Heart right ventricle (tissue), 16 donors: ENCODE measurements around the gene SNAP25. TPM values are rescaled to one million over a fixed set of nuclear protein-coding genes. Genes with fewer than 3 reads are reported as not detected.

Source experiments
- ATAC-seq, 8 donors: fragments of 200-7000 bp; cut with Tn5 transposase; one replicate each; pipeline ENCODE4 v1.9.1; 2020; ENCODE audit warnings: mild to moderate bottlenecking in 8 of 8, moderate library complexity in 8 of 8, moderate number of reproducible peaks in 1 of 8
- DNase-seq, 2 donors: peaks; one replicate each; pipeline ENCODE4 v3.0.0-alpha.2; 2020
- H3K27ac ChIP-seq, 10 donors: fragments of 200-600 bp; sonication (generic) in 2 of 10; one replicate each; pipeline versions ENCODE4 v1.5.0 to v1.8.0; 2020 to 2022; ENCODE audit warnings: mild to moderate bottlenecking in 3 of 10
- H3K27me3 ChIP-seq, 7 donors: fragments of 200-600 bp; one replicate each; pipeline ENCODE4 v1.8.0; 2021 to 2022; ENCODE audit warnings: mild to moderate bottlenecking in 2 of 7
- H3K36me3 ChIP-seq, 9 donors: fragments of 200-600 bp; sonication (generic) in 1 of 9; one replicate each; pipeline versions ENCODE4 v1.5.0 to v1.8.0; 2020 to 2022; ENCODE audit warnings: mild to moderate bottlenecking in 2 of 9
- H3K4me1 ChIP-seq, 9 donors: fragments of 200-600 bp; sonication (generic) in 1 of 9; one replicate each; pipeline versions ENCODE4 v1.5.0 to v1.8.0; 2020 to 2022; ENCODE audit warnings: mild to moderate bottlenecking in 4 of 9
- H3K4me3 ChIP-seq, 10 donors: fragments of 200-600 bp; sonication (generic) in 2 of 10; one replicate each; pipeline versions ENCODE4 v1.5.0 to v1.8.0; 2020 to 2022; ENCODE audit warnings: mild to moderate bottlenecking in 7 of 10, moderate library complexity in 2 of 10
- H3K9me3 ChIP-seq, 11 donors: fragments of 200-600 bp in 10 of 11; sonication (generic) in 2 of 11; one replicate each; pipeline versions ENCODE4 v1.5.0 to v1.8.0; 2013 to 2022; ENCODE audit warnings: mild to moderate bottlenecking in 2 of 11, control low read depth in 1 of 11, moderate library complexity in 1 of 11
- CTCF ChIP-seq, 9 donors: fragments of 200-600 bp; sonication (generic) in 2 of 9; IDR thresholded peaks; one replicate each; pipeline versions ENCODE4 v1.5.0 to v1.8.0; 2021 to 2022; ENCODE audit warnings: antibody characterized with exemption in 9 of 9, mild to moderate bottlenecking in 5 of 9, moderate library complexity in 1 of 9
- WGBS, 2 donors: extraction: QIAGEN DNeasy Blood & Tissue Kit; methylation state at CpG; one replicate each; pipeline ENCODE4 v1.1.7; 2013; ENCODE audit warnings: inconsistent platforms in 1 of 2; 5-methylcytosine and 5-hydroxymethylcytosine counted together
- intact Hi-C, 10 donors: fragments of 100-400 bp; cut with DNase I; formaldehyde crosslinking; loops; one replicate each; pipeline versions ENCODE4 v1.11.1 to v1.14.2; 2022
- polyA plus RNA-seq, 2 donors: library from polyadenylated mRNA; stranded (reverse); fragments of 200-250 nt; gene quantifications; one replicate each; pipeline ENCODE4 v1.2.3, GENCODE V29; 2013
- total RNA-seq, 10 donors: library from RNA; stranded (reverse); fragmentation: NEBNext Ultra II Directional in 3 of 10; extraction: Animal tissue kit (Norgen Biotek cat#: 25700) in 3 of 10; gene quantifications; one replicate each; pipeline versions ENCODE4 v1.2.1 to v1.2.4, GENCODE V29; 2021 to 2023
- donor health status: Arrhythmogenic right ventricular cardiomyopathy.
- donor health status: ischemic (EF 13 %, LVEDD 7.1; RV severe dilation, severe dysfunction).
- donor health status: healthy with polysubstance abuse.
- donor health status: DM: no; HTN: yes; CAD: no.
- donor health status: DM: no; HTN: no; CAD: no.
- donor health status: ischemic (EF 25% LVEDD 6.9; RV normal size, moderate dysfunction).
- donor health status: ischemic (EF 25% LVEDD 5.7; RV mildly dilated, moderate dysfunction).
- donor health status: healthy.
- donor health status: DM: yes; HTN: yes; CAD: no.
- donor health status: Ischemic cardiomyopathy.
- donor health status: ischemic (EF 35%, LVEDD 5.7; RV mildly dilated, moderate dysfunction).
- donor health status: nonischemic (EF 11% LVEDD 7.7; RV severe dilation, severe dysfunction).
- donor health status: DM: yes; HTN: yes; CAD: no.
- donor health status: PGD.
- donor health status: ischemic (EF 29% LVEDD 5.4; RV normal size, mild dysfunction).
- donor health status: nonischemic (EF 23%, LVEDD 6.1; RV moderate dilation, normal function).

Gene SNAP25
- total and polyA plus RNA-seq, 12 donors = 0.09 to 0.87 (median 0.22) TPM; not detected in 5

- peaks cover 0 to 15% (median 7%) of the 10 kb centered on the region in 9 donors for H3K4me1 ChIP-seq
- intact Hi-C loops = no loop called here
- H3K27me3 ChIP-seq = peaks cover 0 to 32% (median 24%) of the 10 kb centered on the region in 7 donors
- no peaks in the 10 kb centered on the region for H3K9me3 ChIP-seq
- WGBS, 2 donors = 85 to 88% methylated on average over 16 of the region's 16 CpGs
- H3K4me3 ChIP-seq = no peak overlapping the region
- H3K36me3 ChIP-seq = no peaks in the 10 kb centered on the region
- DNase-seq = no peak
- ATAC-seq = no peak
- H3K27ac ChIP-seq = no peak overlapping the region
- no peak for TF ChIP-seq CTCF (IDR thresholded peaks at IDR 0.05)
Observed at GRCh38 chr20:10172998-10173655, 45.5 kb upstream of the SNAP25 start.

GRCh38 chr20:10174400-10174799 lies 44.2 kb upstream of the SNAP25 start:
- H3K4me3 ChIP-seq = no peak overlapping the region
- no peaks in the 10 kb centered on the region for H3K36me3 ChIP-seq
- no peak for TF ChIP-seq CTCF (IDR thresholded peaks at IDR 0.05)
- DNase-seq (no peak), ATAC-seq (no peak)
- intact Hi-C loops = no loop called here
- H3K27ac ChIP-seq = no peak overlapping the region
- H3K4me1 ChIP-seq = peaks cover 0 to 15% (median 7%) of the 10 kb centered on the region in 9 donors
- H3K27me3 ChIP-seq = peaks cover 0 to 32% (median 24%) of the 10 kb centered on the region in 7 donors
- 87 to 95% methylated on average over 1 of the region's 1 CpG for WGBS, 2 donors
- H3K9me3 ChIP-seq = no peaks in the 10 kb centered on the region

- intact Hi-C loops = no loop called here
- WGBS, 2 donors = 73 to 79% methylated on average over 3 of the region's 3 CpGs
Observed at GRCh38 chr20:10177326-10177725, 41.3 kb upstream of the SNAP25 start.

GRCh38 chr20:10178091-10178490 lies 40.5 kb upstream of the SNAP25 start:
- intact Hi-C loops = no loop called here
- DNase-seq (no peak), ATAC-seq (no peak)
- Histone ChIP-seq H3K4me1 (no peaks in the 10 kb centered on the region), H3K27me3 (peaks cover 0 to 13% (median 2%) of the 10 kb centered on the region in 7 donors), H3K9me3 (no peaks in the 10 kb centered on the region), H3K27ac (no peak overlapping the region), H3K4me3 (no peak overlapping the region), H3K36me3 (no peaks in the 10 kb centered on the region)
- TF ChIP-seq CTCF (IDR thresholded peaks at IDR 0.05) = no peak
- WGBS, 2 donors = 80 to 94% methylated on average over 1 of the region's 1 CpG

More at GRCh38 chr20:10177326-10177725, 41.3 kb upstream of the SNAP25 start:
- no peak overlapping the region for H3K4me3 ChIP-seq
- DNase-seq = no peak
- peaks cover 0 to 20% (median 10%) of the 10 kb centered on the region in 7 donors for H3K27me3 ChIP-seq
- peaks cover 0 to 5% (median 2%) of the 10 kb centered on the region in 9 donors for H3K4me1 ChIP-seq
- H3K27ac ChIP-seq = no peak overlapping the region
- no peak for ATAC-seq
- H3K36me3 ChIP-seq = no peaks in the 10 kb centered on the region
- no peak for TF ChIP-seq CTCF (IDR thresholded peaks at IDR 0.05)
- no peaks in the 10 kb centered on the region for H3K9me3 ChIP-seq
